Heart left ventricle (tissue), 16 donors: ENCODE measurements around the gene PMCH. TPM values are rescaled to one million over a fixed set of nuclear protein-coding genes. Genes with fewer than 3 reads are reported as not detected.

Source experiments
- ATAC-seq, 4 donors: fragments of 200-7000 bp; cut with Tn5 transposase; one replicate each; pipeline ENCODE4 v1.9.1; 2020 to 2022; ENCODE audit warnings: moderate library complexity in 4 of 4, mild to moderate bottlenecking in 3 of 4, moderate number of reproducible peaks in 1 of 4
- DNase-seq, 5 donors: peaks; one replicate each; pipeline ENCODE4 v3.0.0-alpha.2; 2020
- H3K27ac ChIP-seq, 12 donors: fragments of 200-600 bp; sonication (generic) in 4 of 12; one replicate each; pipeline versions ENCODE4 v1.5.0 to v1.8.0; 2016 to 2022; ENCODE audit warnings: mild to moderate bottlenecking in 2 of 12
- H3K27me3 ChIP-seq, 9 donors: fragments of 200-600 bp; sonication (generic) in 2 of 9; one replicate each; pipeline versions ENCODE4 v1.5.1 to v1.8.0; 2016 to 2022; ENCODE audit warnings: mild to moderate bottlenecking in 3 of 9
- H3K36me3 ChIP-seq, 9 donors: fragments of 200-600 bp; sonication (generic) in 2 of 9; one replicate each; pipeline versions ENCODE4 v1.5.0 to v1.8.0; 2018 to 2022; ENCODE audit warnings: mild to moderate bottlenecking in 2 of 9
- H3K4me1 ChIP-seq, 12 donors: fragments of 200-600 bp; sonication (generic) in 4 of 12; one replicate each; pipeline versions ENCODE4 v1.5.0 to v1.8.0; 2016 to 2022; ENCODE audit warnings: mild to moderate bottlenecking in 3 of 12
- H3K4me3 ChIP-seq, 12 donors: fragments of 200-600 bp; sonication (generic) in 4 of 12; one replicate each; pipeline versions ENCODE4 v1.5.0 to v1.8.0; 2017 to 2022; ENCODE audit warnings: mild to moderate bottlenecking in 9 of 12, moderate library complexity in 4 of 12
- H3K9me3 ChIP-seq, 12 donors: fragments of 200-600 bp; sonication (generic) in 4 of 12; one replicate each; pipeline versions ENCODE4 v1.5.0 to v1.8.0; 2016 to 2022; ENCODE audit warnings: mild to moderate bottlenecking in 1 of 12
- CTCF ChIP-seq, 12 donors: fragments of 200-600 bp; sonication (generic) in 4 of 12; IDR thresholded peaks; one replicate each; pipeline versions ENCODE4 v1.5.0 to v1.8.0; 2018 to 2022; ENCODE audit warnings: antibody characterized with exemption in 12 of 12, mild to moderate bottlenecking in 5 of 12
- POLR2A ChIP-seq, 2 donors: fragments of 450-650 bp; IDR thresholded peaks; one replicate each; pipeline ENCODE4 v1.6.1; 2017; ENCODE audit warnings: antibody characterized with exemption in 2 of 2, mild to moderate bottlenecking in 2 of 2, moderate library complexity in 2 of 2
- WGBS, 4 donors: extraction: QIAGEN DNeasy Blood & Tissue Kit in 2 of 4; methylation state at CpG; one replicate each; pipeline versions ENCODE4 v1.1.5 to v1.1.7; 2013 to 2018; 5-methylcytosine and 5-hydroxymethylcytosine counted together
- intact Hi-C, 10 donors: fragments of 100-400 bp; cut with DNase I; formaldehyde crosslinking; loops; one replicate each; pipeline versions ENCODE4 v1.11.1 to v1.14.2; 2022
- polyA plus RNA-seq, 2 donors: library from polyadenylated mRNA; stranded (reverse); fragments of 200-250 nt; gene quantifications; one replicate each; pipeline ENCODE4 v1.2.3, GENCODE V29; 2013
- total RNA-seq, 9 donors: library from RNA; depleted of rRNA in 2 of 9; stranded (reverse); fragments of >200 nt in 2 of 9; fragmentation: NEBNext Ultra II Directional in 3 of 9; extraction: Animal tissue kit (Norgen Biotek cat#: 25700) in 3 of 9; gene quantifications; one replicate each; pipeline versions ENCODE4 v1.1.0 to v1.2.4, GENCODE V29; 2016 to 2023
- donor health status: ischemic (EF 13 %, LVEDD 7.1; RV severe dilation, severe dysfunction).
- donor health status: healthy with polysubstance abuse.
- donor health status: DM: no; HTN: yes; CAD: no.
- donor health status: DM: no; HTN: no; CAD: no.
- donor health status: ischemic (EF 25% LVEDD 6.9; RV normal size, moderate dysfunction).
- donor health status: ischemic (EF 25% LVEDD 5.7; RV mildly dilated, moderate dysfunction).
- donor health status: healthy.
- donor health status: DM: yes; HTN: yes; CAD: no.
- donor health status: ischemic (EF 35%, LVEDD 5.7; RV mildly dilated, moderate dysfunction).
- donor health status: nonischemic (EF 11% LVEDD 7.7; RV severe dilation, severe dysfunction).
- donor health status: DM: yes; HTN: yes; CAD: no.
- donor health status: PGD.
- donor health status: ischemic (EF 29% LVEDD 5.4; RV normal size, mild dysfunction).
- donor health status: nonischemic (EF 23%, LVEDD 6.1; RV moderate dilation, normal function).

PMCH gene
- total and polyA plus RNA-seq, 11 donors: not detected

DNA sequence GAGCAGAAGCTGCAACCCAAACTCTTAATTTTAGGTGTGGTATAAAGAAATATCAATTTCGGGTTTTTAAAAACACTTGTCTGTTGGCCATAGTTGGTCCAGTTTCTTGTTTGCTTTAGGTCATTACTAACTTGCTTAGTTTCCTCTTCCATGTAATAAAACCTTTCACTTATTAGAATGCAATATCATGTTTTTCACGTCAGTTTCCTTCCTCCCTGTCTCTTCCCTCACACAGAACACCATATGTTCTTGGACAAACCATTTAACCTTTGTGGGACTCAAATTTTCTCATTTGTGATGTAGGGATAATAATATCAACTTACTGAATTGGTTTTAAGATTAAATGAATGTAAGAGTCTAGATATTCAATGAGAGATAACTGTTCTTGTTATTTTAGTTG, 22.9 kb downstream of the PMCH start:
- intact Hi-C loops: loop anchor here in 3 of 10 donors (5.0 kb wide), 2 partner anchors 308 to 313 kb away; partner anchors contain the start of gene IGF1 (in 2 of the 3)

DNA sequence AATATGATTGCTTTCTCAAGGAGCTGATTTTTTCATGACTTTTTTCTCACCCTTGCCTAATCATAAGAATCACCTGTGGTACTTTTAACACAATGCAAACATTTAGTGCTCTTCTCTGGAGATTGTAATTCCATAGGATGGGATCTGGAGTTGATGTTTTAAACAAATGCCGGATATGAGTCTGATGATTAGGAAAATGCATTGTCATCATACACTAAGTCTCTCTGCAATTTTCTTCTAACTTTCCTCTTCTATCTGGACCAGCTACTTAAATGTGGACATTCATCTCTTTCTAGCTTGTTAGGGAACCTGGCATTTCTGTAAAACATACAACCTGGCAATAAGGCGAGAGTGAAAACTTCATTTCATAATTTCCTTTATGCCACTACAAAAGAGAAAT, 23.5 kb downstream of the PMCH start:
- Histone ChIP-seq H3K27ac (no peak overlapping the region), H3K4me3 (no peak overlapping the region), H3K4me1 (peaks cover 0 to 11% (median 0%) of the 10 kb centered on the region in 12 donors), H3K36me3 (no peaks in the 10 kb centered on the region), H3K27me3 (no peaks in the 10 kb centered on the region), H3K9me3 (no peaks in the 10 kb centered on the region)
- no peak for DNase-seq
- TF ChIP-seq CTCF (IDR thresholded peaks at IDR 0.05) (no peak), POLR2A (IDR thresholded peaks at IDR 0.05) (no peak)
- intact Hi-C loops: loop anchor here in 3 of 10 donors (5.0 kb wide), 2 partner anchors 308 to 313 kb away; partner anchors contain the start of gene IGF1 (in 2 of the 3)
- no peak for ATAC-seq
- 89 to 97% (median 93%) methylated on average over 2 of the region's 2 CpGs for WGBS, 4 donors

More for the DNA sequence above, 22.9 kb downstream of the PMCH start:
- 72 to 91% (median 81%) methylated on average over 2 of the region's 2 CpGs for WGBS, 4 donors
- no peaks in the 10 kb centered on the region for H3K27me3 ChIP-seq
- no peak for ATAC-seq
- no peak overlapping the region for H3K27ac ChIP-seq
- no peaks in the 10 kb centered on the region for H3K36me3 ChIP-seq
- TF ChIP-seq CTCF (IDR thresholded peaks at IDR 0.05): no peak
- no peak for TF ChIP-seq POLR2A (IDR thresholded peaks at IDR 0.05)
- H3K9me3 ChIP-seq: no peaks in the 10 kb centered on the region
- peaks cover 0 to 11% (median 0%) of the 10 kb centered on the region in 12 donors for H3K4me1 ChIP-seq
- no peak for DNase-seq
- no peak overlapping the region for H3K4me3 ChIP-seq

- Histone ChIP-seq H3K27ac (no peak overlapping the region), H3K36me3 (no peaks in the 10 kb centered on the region), H3K4me3 (no peak overlapping the region), H3K9me3 (no peaks in the 10 kb centered on the region), H3K27me3 (no peaks in the 10 kb centered on the region), H3K4me1 (peaks cover 0 to 11% (median 0%) of the 10 kb centered on the region in 12 donors)
- TF ChIP-seq CTCF (IDR thresholded peaks at IDR 0.05) (no peak), POLR2A (IDR thresholded peaks at IDR 0.05) (no peak)
- ATAC-seq: peak in 2 of 4 donors; percentile 41 to 80
- no peak for DNase-seq
- intact Hi-C loops: loop anchor here in 3 of 10 donors (5.0 kb wide), 2 partner anchors 310 to 315 kb away; partner anchors contain the start of gene IGF1 (in 2 of the 3)
Observed at GRCh38 chr12:102172436-102172835, 25.2 kb downstream of the PMCH start.

DNA sequence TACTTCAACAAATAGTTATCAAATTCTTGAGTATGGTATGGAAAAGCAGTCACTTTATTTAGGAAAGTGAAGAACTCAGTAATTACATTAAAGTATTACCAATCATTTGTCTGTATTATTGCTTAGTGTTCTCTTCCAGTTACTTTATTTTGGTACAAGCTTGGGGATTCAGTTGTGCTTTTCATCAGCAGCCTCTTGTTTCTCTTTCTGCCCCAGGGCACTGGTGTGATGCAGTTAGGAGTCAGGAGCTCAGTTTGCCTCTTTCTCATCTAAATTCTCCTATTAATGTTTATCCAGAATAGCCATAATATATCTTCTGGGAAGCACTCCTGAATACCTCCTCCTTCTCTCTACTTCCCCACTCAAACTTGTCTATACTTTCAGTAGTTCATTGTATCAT, 25.7 kb downstream of the PMCH start:
- no peaks in the 10 kb centered on the region for H3K9me3 ChIP-seq
- ATAC-seq (no peak), DNase-seq (no peak)
- H3K27me3 ChIP-seq: no peaks in the 10 kb centered on the region
- TF ChIP-seq POLR2A (IDR thresholded peaks at IDR 0.05) (no peak), CTCF (IDR thresholded peaks at IDR 0.05) (no peak)
- no peak overlapping the region for H3K27ac ChIP-seq
- intact Hi-C loops: loop anchor here in 7 of 10 donors (2.0 to 5.0 kb wide), 4 partner anchors 310 to 315 kb away; partner anchors contain the start of gene IGF1 (in 2 of the 7)
- no peaks in the 10 kb centered on the region for H3K36me3 ChIP-seq
- H3K4me1 ChIP-seq: peaks cover 0 to 11% (median 0%) of the 10 kb centered on the region in 12 donors
- H3K4me3 ChIP-seq: no peak overlapping the region
